Neutrophil (primary cell): ENCODE measurements around the gene SERPINE2.
A peak's percentile ranks its signal among the peaks of the same experiment; 100 is the strongest.
"Not testable (repeated sequence)": the region's sequence is repeated elsewhere in the genome, so short reads cannot be mapped to it uniquely, and the experiment has no call there.

Experiments used
- H3K27ac ChIP-seq: fragments of 200-600 bp; sonication (generic); 2 replicates; pipeline ENCODE4 v1.5.1; 2016; ENCODE audit warnings: mild to moderate bottlenecking, moderate library complexity
- H3K27me3 ChIP-seq: fragments of 200-600 bp; sonication (generic); 2 replicates; pipeline ENCODE4 v1.6.0; 2016; ENCODE audit warnings: mild to moderate bottlenecking
- H3K36me3 ChIP-seq: fragments of 200-600 bp; sonication (generic); 2 replicates; pipeline ENCODE4 v1.5.1; 2017
- H3K4me1 ChIP-seq, 2 experiments: fragments of 200-600 bp in 1 of 2; sonication (generic) in 1 of 2; 1 replicate in 1 of 2; 2 replicates in 1 of 2; pipeline versions ENCODE4 v1.5.1 to v1.6.1; 2013 to 2016; ENCODE audit warnings: low read depth in 1 of 2, low read length in 1 of 2, mild to moderate bottlenecking in 1 of 2, moderate library complexity in 1 of 2; ENCODE audit not compliant: control insufficient read depth in 1 of 2, insufficient read depth in 1 of 2
- H3K4me3 ChIP-seq, 2 experiments: fragments of 200-600 bp in 1 of 2; sonication (generic) in 1 of 2; 1 replicate in 1 of 2; 2 replicates in 1 of 2; pipeline ENCODE4 v1.5.1; 2013 to 2016; ENCODE audit warnings: low read depth in 1 of 2, low read length in 1 of 2, mild to moderate bottlenecking in 1 of 2, moderate library complexity in 1 of 2
- H3K9me3 ChIP-seq: fragments of 200-600 bp; sonication (generic); 2 replicates; pipeline ENCODE4 v1.5.1; 2016
- CTCF ChIP-seq: fragments of 200-600 bp; sonication (generic); IDR thresholded peaks from 2 replicates; pipeline ENCODE4 v1.5.1; 2016; ENCODE audit warnings: antibody characterized with exemption

Gene SERPINE2

GRCh38 chr2:223943561-223944008 lies 95.5 kb downstream of the SERPINE2 start:
- Histone ChIP-seq H3K9me3 (no peaks in the 10 kb centered on the region), H3K4me3 (peak overlapping the region; percentile 82 to 93), H3K36me3 (no peaks in the 10 kb centered on the region), H3K27me3 (no peaks in the 10 kb centered on the region), H3K27ac (peak overlapping the region; percentile 84), H3K4me1 (peaks cover 43 to 52% of the 10 kb centered on the region in 2 experiments)
- TF ChIP-seq CTCF = no peak

GRCh38 chr2:223943135-223943534 lies 96.0 kb downstream of the SERPINE2 start:
- no peak overlapping the region for H3K4me3 ChIP-seq

GRCh38 chr2:223941579-223942277 lies 97.4 kb downstream of the SERPINE2 start:
- Histone ChIP-seq H3K27ac (peak overlapping the region; percentile 30), H3K36me3 (no peaks in the 10 kb centered on the region), H3K4me1 (peaks cover 29 to 45% of the 10 kb centered on the region in 2 experiments), H3K9me3 (no peaks in the 10 kb centered on the region), H3K4me3 (no peak overlapping the region), H3K27me3 (no peaks in the 10 kb centered on the region)
- TF ChIP-seq CTCF = no peak

More at GRCh38 chr2:223943135-223943534, 96.0 kb downstream of the SERPINE2 start:
- TF ChIP-seq CTCF = no peak
- Histone ChIP-seq H3K27me3 (no peaks in the 10 kb centered on the region), H3K36me3 (no peaks in the 10 kb centered on the region), H3K27ac (peak overlapping the region; percentile 84), H3K4me1 (peaks cover 38 to 47% of the 10 kb centered on the region in 2 experiments), H3K9me3 (no peaks in the 10 kb centered on the region)

GRCh38 chr2:223939438-223939837 lies 99.6 kb downstream of the SERPINE2 start:
- not testable (repeated sequence) for H3K27me3 ChIP-seq, H3K9me3 ChIP-seq, H3K36me3 ChIP-seq, H3K4me3 ChIP-seq
- peak overlapping the region; percentile 31 for H3K27ac ChIP-seq
- peaks cover 35 to 54% of the 10 kb centered on the region in 2 experiments for H3K4me1 ChIP-seq

GRCh38 chr2:223937535-223937934 lies 101.6 kb downstream of the SERPINE2 start:
- H3K27ac ChIP-seq = no peak overlapping the region
- H3K27me3 ChIP-seq = no peaks in the 10 kb centered on the region
- no peaks in the 10 kb centered on the region for H3K9me3 ChIP-seq
- H3K4me3 ChIP-seq = no peak overlapping the region
- H3K4me1 ChIP-seq = peaks cover 18 to 46% of the 10 kb centered on the region in 2 experiments
- TF ChIP-seq CTCF = no peak
- H3K36me3 ChIP-seq = no peaks in the 10 kb centered on the region

- Histone ChIP-seq H3K4me3 (no peak overlapping the region), H3K36me3 (no peaks in the 10 kb centered on the region), H3K9me3 (no peaks in the 10 kb centered on the region), H3K27me3 (no peaks in the 10 kb centered on the region), H3K4me1 (peaks cover 15 to 42% of the 10 kb centered on the region in 2 experiments), H3K27ac (peak overlapping the region; percentile 3)
- TF ChIP-seq CTCF = no peak
These were observed 102.2 kb downstream of the SERPINE2 start for GRCh38 chr2:223936862-223937326.
